ENCODE measurements around the gene ZKSCAN3. TPM values are rescaled to one million over a fixed set of nuclear protein-coding genes. Genes with fewer than 3 reads are reported as not detected.

The ZKSCAN3 gene
- polyA plus RNA-seq, 12 donors, result 5.2 to 8.8 (median 7.5) TPM; not detected in 1

Other genes starting within 250 kb of the ZKSCAN3 start
- 1 to 10 TPM in 10 of 12 donors, not detected in 2; 3.0 to 6.3 (median 4.0) TPM for gene ZSCAN16, start 225.3 kb upstream of the ZKSCAN3 start, polyA plus RNA-seq (ENCODE audit: insufficient read length in 12 of 12)
- 10 to 100 TPM in 11 of 12 donors, not detected in 1; 21.8 to 32.0 (median 24.9) TPM for gene ZKSCAN8, start 208.1 kb upstream of the ZKSCAN3 start, polyA plus RNA-seq (ENCODE audit: insufficient read length in 12 of 12)
- gene ZSCAN9, start 124.7 kb upstream of the ZKSCAN3 start, polyA plus RNA-seq (ENCODE audit: insufficient read length in 12 of 12), result 10 to 100 TPM in 11 of 12 donors, not detected in 1; 16.0 to 29.8 (median 22.6) TPM
- 1 to 10 TPM in 10 of 12 donors, not detected in 2; 5.2 to 7.5 (median 6.4) TPM for gene ZKSCAN4, start 97.7 kb upstream of the ZKSCAN3 start, polyA plus RNA-seq (ENCODE audit: insufficient read length in 12 of 12)
- gene NKAPL, start 90.7 kb upstream of the ZKSCAN3 start, polyA plus RNA-seq (ENCODE audit: insufficient read length in 12 of 12), result 1 to 10 TPM in 9 of 12 donors, under 1 TPM in 1, not detected in 2; 0.87 to 1.6 (median 1.5) TPM
- gene ZSCAN26, start 82.8 kb upstream of the ZKSCAN3 start, polyA plus RNA-seq (ENCODE audit: insufficient read length in 12 of 12), result 10 to 100 TPM in 10 of 12 donors, 1 to 10 TPM in 1, not detected in 1; 7.5 to 27.5 (median 22.3) TPM
- 1 to 10 TPM in 10 of 12 donors, not detected in 2; 5.1 to 8.8 (median 6.9) TPM for gene PGBD1, start 68.4 kb upstream of the ZKSCAN3 start, polyA plus RNA-seq (ENCODE audit: insufficient read length in 12 of 12)
- gene ZSCAN31, start 13.8 kb upstream of the ZKSCAN3 start, polyA plus RNA-seq (ENCODE audit: insufficient read length in 12 of 12), result 10 to 100 TPM in 4 of 12 donors, 1 to 10 TPM in 7, not detected in 1; 6.1 to 13.4 (median 9.3) TPM
- gene ZSCAN12, start 49.8 kb downstream of the ZKSCAN3 start, polyA plus RNA-seq (ENCODE audit: insufficient read length in 12 of 12), result 1 to 10 TPM in 11 of 12 donors, not detected in 1; 4.4 to 8.3 (median 6.4) TPM
- gene ZSCAN23, start 93.5 kb downstream of the ZKSCAN3 start, polyA plus RNA-seq (ENCODE audit: insufficient read length in 12 of 12), result 10 to 100 TPM in 1 of 12 donors, 1 to 10 TPM in 10, not detected in 1; 4.6 to 13.4 (median 7.2) TPM
- gene GPX6, start 165.8 kb downstream of the ZKSCAN3 start, polyA plus RNA-seq (ENCODE audit: insufficient read length in 12 of 12), result under 1 TPM in 1 of 12 donors, not detected in 11; 0.32 TPM
- not detected for gene GPX5, start 175.9 kb downstream of the ZKSCAN3 start, polyA plus RNA-seq (ENCODE audit: insufficient read length in 12 of 12)

Data from muscle of arm (tissue), 12 donors.